Metanephros (tissue), 1 donor: Measurements from ENCODE around the gene KLF12. TPM values are rescaled to one million over a fixed set of nuclear protein-coding genes. Genes with fewer than 3 reads are reported as not detected.

Experiments
- total RNA-seq: library from RNA; depleted of rRNA; stranded (reverse); fragments of >200 nt; gene quantifications from one replicate; pipeline ENCODE4 v1.2.3, GENCODE V29; 2014

KLF12 gene
- 28.2 TPM for total RNA-seq

DNA sequence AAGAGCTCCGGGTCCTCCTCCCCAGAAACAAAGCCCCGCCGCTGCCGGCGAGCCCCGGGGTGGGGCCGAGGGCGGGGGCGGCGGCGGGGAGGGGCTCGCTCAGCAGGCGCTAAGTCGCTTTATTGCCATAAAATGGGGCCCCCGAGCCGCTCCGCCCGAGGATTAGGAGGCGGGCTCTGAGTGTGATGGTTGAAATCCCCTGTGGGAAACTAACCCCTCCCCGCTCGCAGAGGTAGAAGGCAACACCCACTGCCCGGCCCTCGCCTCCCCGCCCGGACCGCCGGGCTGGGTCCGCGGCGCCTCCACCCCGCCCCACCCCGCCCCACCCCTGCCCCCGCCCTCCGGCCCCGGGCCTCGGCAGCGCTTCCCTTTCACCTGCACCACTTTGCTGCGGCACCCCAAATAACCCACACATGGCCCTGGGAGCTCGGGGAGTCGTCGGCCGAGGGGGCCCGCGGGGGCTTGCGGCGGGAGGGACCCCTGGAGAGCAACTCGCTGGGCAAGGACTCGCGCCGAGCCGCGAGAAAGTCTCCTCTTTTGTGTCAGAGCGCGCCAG, at the start of gene KLF12:
Gene KLF12, minus strand, starts transcription at position 184 of the 556 bp plus-strand sequence.

